Measurements from ENCODE around the gene CCR7.

CCR7 gene

GRCh38 chr17:40514013-40514875, 51.0 kb downstream of the CCR7 start:
- no peak for DNase-seq

- no peak for DNase-seq
These were observed 53.5 kb downstream of the CCR7 start for GRCh38 chr17:40511667-40512220.

- DNase-seq, result no peak
These were observed 54.1 kb downstream of the CCR7 start for GRCh38 chr17:40511136-40511535.

GRCh38 chr17:40510328-40510648, 55.0 kb downstream of the CCR7 start:
- DNase-seq, result no peak

GRCh38 chr17:40509626-40510327, 55.5 kb downstream of the CCR7 start:
- no peak for DNase-seq

GRCh38 chr17:40506786-40507185, 58.5 kb downstream of the CCR7 start:
- DNase-seq, result no peak
